IPS DF 6.9 (cell line): ENCODE results near the gene DGLUCY.
"Not testable (repeated sequence)": the region's sequence is repeated elsewhere in the genome, so short reads cannot be mapped to it uniquely, and the experiment has no call there.

Experiments used
- DNase-seq: peaks from one replicate; pipeline ENCODE4 v3.0.0-alpha.2; 2013; ENCODE audit warnings: low read depth, low spot score
- H3K27ac ChIP-seq: one replicate; pipeline ENCODE4 v1.5.1; 2013; ENCODE audit warnings: low read length, control low read depth
- H3K27me3 ChIP-seq: 2 replicates; pipeline ENCODE4 v1.6.1; 2013; ENCODE audit warnings: mild to moderate bottlenecking, low read length; ENCODE audit not compliant: control insufficient read depth, insufficient read depth
- H3K36me3 ChIP-seq: 2 replicates; pipeline ENCODE4 v1.6.1; 2013; ENCODE audit warnings: low read length; ENCODE audit not compliant: control insufficient read depth, insufficient read depth
- H3K4me1 ChIP-seq: 2 replicates; pipeline ENCODE4 v1.6.1; 2013; ENCODE audit warnings: low read length; ENCODE audit not compliant: control insufficient read depth, insufficient read depth
- H3K4me3 ChIP-seq: 2 replicates; pipeline ENCODE4 v1.5.1; 2013; ENCODE audit warnings: mild to moderate bottlenecking, low read length
- H3K9me3 ChIP-seq: 2 replicates; pipeline ENCODE4 v1.6.1; 2013; ENCODE audit warnings: low read length, inconsistent platforms; ENCODE audit not compliant: control insufficient read depth, insufficient read depth
- WGBS: extraction: QIAGEN DNeasy Blood & Tissue Kit; methylation state at CpG from one replicate; pipeline ENCODE4 v1.1.7; 2013; ENCODE audit warnings: mixed read lengths, missing lambda C conversion rate; ENCODE audit not compliant: insufficient read length, insufficient coverage; 5-methylcytosine and 5-hydroxymethylcytosine counted together

DGLUCY gene

DNA sequence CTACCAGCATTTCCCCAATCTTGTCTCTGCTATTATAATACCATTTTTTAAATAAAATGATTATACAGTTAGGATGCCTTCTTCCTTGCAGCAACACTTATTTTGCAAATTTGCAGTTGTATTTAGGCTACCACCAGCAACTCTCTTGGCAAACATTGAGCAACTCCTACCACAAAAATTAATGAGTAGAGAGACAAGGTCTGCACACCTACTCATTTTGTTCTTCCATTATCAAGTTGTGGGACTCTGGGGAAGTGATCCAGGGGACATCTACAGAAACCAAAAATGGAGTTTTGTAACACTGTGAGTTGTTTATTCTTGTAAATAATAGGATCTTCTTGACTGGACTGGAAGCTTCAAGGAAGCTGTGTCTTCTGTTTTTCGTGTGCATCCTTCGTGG, 38.6 kb downstream of the DGLUCY start:
- no peak overlapping the region for H3K4me3 ChIP-seq
- no peaks in the 10 kb centered on the region for H3K9me3 ChIP-seq
- no peak for DNase-seq
- no peak overlapping the region for H3K27ac ChIP-seq
- no peaks in the 10 kb centered on the region for H3K36me3 ChIP-seq
- WGBS, result no CpG with 5 or more reads among the region's 2 CpGs
- H3K4me1 ChIP-seq, result no peaks in the 10 kb centered on the region
- H3K27me3 ChIP-seq, result no peaks in the 10 kb centered on the region

DNA sequence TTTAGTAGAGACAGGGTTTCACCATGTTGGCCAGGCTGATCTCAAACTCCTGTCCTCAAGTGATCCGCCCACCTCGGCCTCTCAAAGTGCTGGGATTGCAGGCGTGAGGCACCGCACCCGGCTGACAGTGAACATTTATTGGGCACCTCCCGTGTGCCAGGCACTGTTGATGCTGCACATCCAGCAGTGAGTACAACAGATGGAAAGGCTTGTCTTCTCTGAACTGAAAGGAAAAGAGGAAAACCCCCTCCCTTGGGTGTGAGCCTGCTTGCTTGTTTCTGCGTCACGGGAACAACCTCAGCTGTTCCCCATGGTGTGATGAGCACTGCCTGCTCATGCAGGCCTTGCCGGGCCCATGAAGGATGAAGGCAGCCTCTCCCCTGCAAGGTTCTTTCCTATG, 39.5 kb downstream of the DGLUCY start:
- Histone ChIP-seq H3K36me3 (no peaks in the 10 kb centered on the region; the same call in 1 of the 2 replicates), H3K9me3 (no peaks in the 10 kb centered on the region), H3K27me3 (no peaks in the 10 kb centered on the region), H3K4me3 (no peak overlapping the region), H3K4me1 (no peaks in the 10 kb centered on the region), H3K27ac (no peak overlapping the region)
- DNase-seq, result no peak
- WGBS, result no CpG with 5 or more reads among the region's 9 CpGs

DNA sequence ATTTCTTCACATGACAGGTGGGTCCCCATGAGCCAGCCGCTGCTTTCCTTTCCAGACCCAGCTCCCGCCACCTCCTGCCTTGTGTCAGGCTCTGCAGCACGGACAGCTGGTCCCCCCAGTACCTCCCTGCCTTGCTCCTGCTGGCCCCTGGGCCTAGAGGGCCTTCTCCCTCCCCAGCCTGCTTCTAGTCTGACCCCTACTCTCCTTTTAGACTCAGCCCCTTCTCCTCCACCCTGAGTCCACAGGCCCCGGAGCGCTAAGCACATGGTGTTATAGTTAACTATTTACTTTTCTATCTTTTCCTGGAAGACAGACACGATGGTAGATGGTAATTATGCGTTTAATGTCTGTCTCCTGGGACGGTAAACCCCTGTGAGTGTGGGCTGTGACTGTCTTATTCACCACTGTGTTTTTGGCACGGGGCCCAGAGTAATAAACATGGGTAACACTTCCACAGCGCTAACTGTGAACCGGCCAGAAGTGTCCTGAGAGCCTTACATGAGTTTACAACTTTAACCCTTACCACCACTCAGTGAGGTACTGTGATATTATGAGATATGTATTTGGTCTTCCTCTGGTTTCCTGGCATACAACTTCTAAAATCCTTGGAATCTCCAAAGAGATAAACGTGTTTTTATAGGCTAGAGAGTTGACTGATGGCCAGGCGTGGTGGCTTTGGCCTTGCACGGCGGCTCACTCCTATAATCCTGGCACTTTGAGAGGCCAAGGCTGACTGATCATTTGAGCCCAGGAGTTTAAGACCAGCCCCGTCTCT, 41.2 kb downstream of the DGLUCY start:
- no CpG with 5 or more reads among the region's 16 CpGs for WGBS
- no peaks in the 10 kb centered on the region for H3K27me3 ChIP-seq
- peaks cover 3% of the 10 kb centered on the region; the same call in 1 of the 2 replicates for H3K36me3 ChIP-seq
- DNase-seq, result no peak
- no peak overlapping the region for H3K27ac ChIP-seq
- H3K4me3 ChIP-seq, result no peak overlapping the region
- H3K4me1 ChIP-seq, result no peaks in the 10 kb centered on the region
- no peaks in the 10 kb centered on the region for H3K9me3 ChIP-seq

DNA sequence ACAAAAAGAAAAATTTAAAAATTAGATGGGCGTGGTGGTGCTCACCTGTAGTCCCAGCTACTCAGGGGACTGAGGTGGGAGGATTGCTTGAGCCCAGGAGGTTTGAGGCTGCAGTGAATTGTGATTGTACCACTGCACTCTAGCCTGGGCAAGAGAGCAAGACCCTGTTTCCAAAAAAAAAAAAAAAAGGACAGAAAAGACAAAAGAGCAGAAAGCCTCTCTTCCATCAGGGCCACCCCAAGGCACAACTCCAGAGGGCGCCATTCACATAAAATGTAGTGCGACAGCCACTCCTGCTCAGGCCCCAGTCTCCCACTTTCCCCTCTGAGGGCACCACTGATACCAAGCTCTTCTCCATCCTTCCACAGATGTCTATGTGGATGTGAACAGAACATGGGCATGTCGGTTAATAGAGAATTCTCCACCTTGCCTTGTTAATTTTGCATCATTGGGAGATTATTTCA, 41.8 kb downstream of the DGLUCY start:
- Histone ChIP-seq H3K9me3 (no peaks in the 10 kb centered on the region), H3K4me3 (no peak overlapping the region), H3K27ac (no peak overlapping the region), H3K36me3 (peaks cover 5% of the 10 kb centered on the region; the same call in 1 of the 2 replicates), H3K4me1 (no peaks in the 10 kb centered on the region), H3K27me3 (no peaks in the 10 kb centered on the region)
- no CpG with 5 or more reads among the region's 4 CpGs for WGBS
- DNase-seq, result no peak

- H3K27me3 ChIP-seq, H3K4me1 ChIP-seq, H3K4me3 ChIP-seq, DNase-seq, H3K27ac ChIP-seq, H3K36me3 ChIP-seq, H3K9me3 ChIP-seq: not testable (repeated sequence)
- WGBS, result no CpG with 5 or more reads among the region's 9 CpGs
Measured at GRCh38 chr14:91156142-91156666, 42.3 kb downstream of the DGLUCY start.

GRCh38 chr14:91156877-91157276, 43.0 kb downstream of the DGLUCY start:
- H3K4me1 ChIP-seq, H3K9me3 ChIP-seq, H3K36me3 ChIP-seq, H3K27ac ChIP-seq, DNase-seq, H3K4me3 ChIP-seq, H3K27me3 ChIP-seq: not testable (repeated sequence)

DNA sequence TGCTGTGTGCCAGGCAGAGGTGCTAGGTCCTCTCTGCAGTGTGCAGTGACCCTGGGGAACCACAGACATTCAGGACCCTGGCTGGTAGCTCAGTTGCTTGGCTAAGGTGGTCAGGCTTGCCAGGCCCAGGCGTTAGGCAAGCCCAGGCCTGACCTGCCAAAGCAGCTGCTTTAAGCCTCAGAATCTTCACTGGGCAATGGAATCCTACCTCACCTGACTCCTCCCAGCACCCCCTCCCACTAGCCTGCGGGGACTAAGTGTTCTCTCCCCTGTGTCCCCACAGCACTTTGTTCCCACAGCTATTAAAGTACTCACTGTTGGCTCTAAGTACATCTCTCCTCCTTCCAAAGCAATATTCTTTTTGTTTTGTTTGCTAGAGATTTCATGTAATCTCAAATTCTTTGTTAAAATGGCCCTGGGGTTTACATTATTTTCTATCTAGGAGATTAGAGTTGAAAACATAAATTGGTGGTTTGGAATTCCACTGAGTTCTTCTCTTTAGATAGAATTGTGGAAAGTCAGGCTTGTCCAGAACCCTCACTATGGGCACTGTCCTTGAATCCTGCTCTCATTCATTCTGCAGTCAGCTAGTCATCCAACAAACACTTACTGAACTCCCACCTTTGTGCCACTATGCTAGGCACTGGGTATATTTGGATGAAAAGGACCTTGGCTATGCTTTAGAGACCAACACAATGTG, 44.4 kb downstream of the DGLUCY start:
- H3K36me3 ChIP-seq, result peaks cover 5% of the 10 kb centered on the region; the same call in 1 of the 2 replicates
- H3K9me3 ChIP-seq, result no peaks in the 10 kb centered on the region
- DNase-seq, result no peak
- no peaks in the 10 kb centered on the region for H3K27me3 ChIP-seq
- H3K4me1 ChIP-seq, result no peaks in the 10 kb centered on the region
- H3K27ac ChIP-seq, result no peak overlapping the region
- WGBS, result no CpG with 5 or more reads among the region's 2 CpGs
- H3K4me3 ChIP-seq, result no peak overlapping the region

GRCh38 chr14:91159182-91159581, 45.3 kb downstream of the DGLUCY start:
- no peak for DNase-seq
- Histone ChIP-seq H3K27me3 (no peaks in the 10 kb centered on the region), H3K9me3 (no peaks in the 10 kb centered on the region), H3K4me3 (no peak overlapping the region), H3K4me1 (no peaks in the 10 kb centered on the region), H3K27ac (no peak overlapping the region), H3K36me3 (peaks cover 5% of the 10 kb centered on the region; the same call in 1 of the 2 replicates)
- no CpG with 5 or more reads among the region's 6 CpGs for WGBS

DNA sequence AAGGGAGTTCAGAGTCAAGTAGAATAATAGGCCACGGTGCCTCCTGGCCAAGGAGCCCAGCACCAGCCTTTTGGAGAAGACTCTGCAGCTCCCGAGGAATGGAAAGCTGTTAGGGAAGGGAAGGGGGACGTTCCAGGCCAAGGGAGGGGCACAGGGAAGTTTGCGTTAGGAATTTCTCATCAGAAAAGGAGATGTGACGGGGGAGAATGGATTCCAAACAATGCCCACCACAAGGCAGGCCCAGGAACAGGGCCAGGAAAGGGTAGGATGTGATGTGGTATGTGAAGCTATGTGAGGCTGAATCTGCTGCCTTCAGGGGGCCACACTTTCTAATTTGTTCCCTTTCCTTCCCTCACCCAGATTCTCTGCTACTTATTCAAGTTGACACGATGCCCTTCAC, 46.0 kb downstream of the DGLUCY start:
- Histone ChIP-seq H3K27ac (no peak overlapping the region), H3K4me1 (no peaks in the 10 kb centered on the region), H3K27me3 (no peaks in the 10 kb centered on the region), H3K4me3 (no peak overlapping the region), H3K9me3 (no peaks in the 10 kb centered on the region), H3K36me3 (peaks cover 5% of the 10 kb centered on the region; the same call in 1 of the 2 replicates)
- no CpG with 5 or more reads among the region's 6 CpGs for WGBS
- no peak for DNase-seq

DNA sequence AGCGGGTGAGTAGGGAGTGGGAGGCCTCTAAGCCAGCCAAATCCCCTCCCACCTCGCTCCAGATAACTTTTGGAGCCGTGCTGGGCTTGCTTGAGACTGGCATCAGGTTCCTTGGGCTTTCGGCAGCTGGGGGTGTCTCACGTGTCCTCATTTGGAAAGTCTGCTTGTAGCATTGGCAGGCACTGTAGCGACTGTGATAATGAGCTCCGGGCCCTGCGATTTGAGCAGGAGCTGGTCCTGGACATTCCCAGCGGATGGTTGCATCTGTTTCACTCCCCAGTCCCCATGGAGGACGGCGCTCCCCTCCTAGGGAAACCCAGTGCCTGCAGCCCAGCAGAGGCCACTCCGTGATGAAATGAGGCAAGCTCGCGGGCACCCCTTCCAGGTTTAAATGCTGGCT, 49.4 kb downstream of the DGLUCY start:
- WGBS, result no CpG with 5 or more reads among the region's 14 CpGs
- no peak overlapping the region for H3K27ac ChIP-seq
- no peaks in the 10 kb centered on the region for H3K27me3 ChIP-seq
- no peak for DNase-seq
- no peaks in the 10 kb centered on the region for H3K4me1 ChIP-seq
- H3K36me3 ChIP-seq, result peaks cover 5% of the 10 kb centered on the region; the same call in 1 of the 2 replicates
- no peaks in the 10 kb centered on the region for H3K9me3 ChIP-seq
- H3K4me3 ChIP-seq, result no peak overlapping the region
